ENCODE results near the gene UGT1A4.
"Not testable (repeated sequence)": the region's sequence is repeated elsewhere in the genome, so short reads cannot be mapped to it uniquely, and the experiment has no call there.

Gene UGT1A4

DNA sequence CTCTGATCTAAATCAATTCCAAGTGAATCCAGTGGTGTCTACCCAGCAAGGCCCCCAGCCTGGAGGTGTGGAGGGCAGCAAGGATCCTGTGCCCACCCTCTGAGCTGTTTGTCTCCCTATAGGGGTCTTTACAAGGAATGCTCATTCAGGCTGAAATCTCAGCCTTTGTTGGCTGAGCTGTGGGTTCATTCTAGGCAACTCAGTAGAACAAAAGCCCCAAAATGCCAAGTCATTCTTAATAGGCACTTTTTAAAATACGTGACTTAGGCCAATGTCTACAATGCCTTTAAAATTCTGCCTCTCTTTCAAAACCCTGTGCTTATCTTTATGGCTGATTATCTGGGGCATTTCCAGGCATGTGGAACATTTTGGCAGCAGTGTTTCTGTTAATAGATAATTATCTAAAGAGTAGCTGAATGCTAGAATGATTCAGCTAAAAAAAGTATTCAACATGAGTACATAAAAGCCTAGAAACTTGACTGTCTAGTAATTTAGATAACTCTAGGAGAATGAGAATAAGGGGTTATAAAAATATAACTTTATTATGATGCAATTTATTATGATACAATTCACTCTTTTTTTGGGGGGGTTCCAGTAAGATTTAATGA, 18.4 kb upstream of the UGT1A4 start:
- DNase-seq (ENCODE audit: low read depth in 2 of 2), result no peak

DNA sequence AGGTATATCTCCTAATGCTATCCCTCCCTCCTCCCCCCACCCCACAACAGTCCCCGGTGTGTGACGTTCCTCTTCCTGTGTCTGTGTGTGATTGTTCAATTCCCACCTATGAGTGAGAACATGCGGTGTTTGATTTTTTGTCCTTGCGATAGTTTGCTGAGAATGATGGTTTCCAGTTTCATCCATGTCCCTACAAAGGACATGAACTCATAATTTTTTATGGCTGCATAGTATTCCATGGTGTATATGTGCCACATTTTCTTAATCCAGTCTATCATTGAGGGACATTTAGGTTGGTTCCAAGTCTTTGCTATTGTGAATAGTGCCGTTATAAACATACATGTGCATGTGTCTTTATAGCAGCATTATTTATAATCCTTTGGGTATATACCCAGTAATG, 17.7 kb upstream of the UGT1A4 start:
- DNase-seq (ENCODE audit: low read depth in 2 of 2), result not testable (repeated sequence)

DNA sequence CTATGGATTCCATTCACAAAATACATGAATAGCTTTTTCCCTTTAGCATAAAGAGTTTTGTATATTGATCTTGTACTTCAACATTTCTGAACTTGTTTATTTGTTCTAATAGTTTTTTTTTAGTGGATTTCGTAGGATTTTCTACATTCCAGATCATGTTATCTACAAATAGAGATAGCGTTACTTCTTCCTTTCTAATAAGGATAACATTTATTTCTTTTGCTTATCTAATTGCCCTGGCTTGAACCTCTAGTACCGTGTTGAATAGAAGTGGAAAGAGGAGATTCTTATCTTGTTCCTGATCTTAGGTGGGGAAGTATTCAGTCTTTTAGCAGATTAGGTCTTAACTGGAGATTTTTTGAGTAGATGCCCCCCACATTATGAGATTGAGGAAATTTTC, 16.3 kb upstream of the UGT1A4 start:
- DNase-seq (ENCODE audit: low read depth in 2 of 2), result no peak

DNA sequence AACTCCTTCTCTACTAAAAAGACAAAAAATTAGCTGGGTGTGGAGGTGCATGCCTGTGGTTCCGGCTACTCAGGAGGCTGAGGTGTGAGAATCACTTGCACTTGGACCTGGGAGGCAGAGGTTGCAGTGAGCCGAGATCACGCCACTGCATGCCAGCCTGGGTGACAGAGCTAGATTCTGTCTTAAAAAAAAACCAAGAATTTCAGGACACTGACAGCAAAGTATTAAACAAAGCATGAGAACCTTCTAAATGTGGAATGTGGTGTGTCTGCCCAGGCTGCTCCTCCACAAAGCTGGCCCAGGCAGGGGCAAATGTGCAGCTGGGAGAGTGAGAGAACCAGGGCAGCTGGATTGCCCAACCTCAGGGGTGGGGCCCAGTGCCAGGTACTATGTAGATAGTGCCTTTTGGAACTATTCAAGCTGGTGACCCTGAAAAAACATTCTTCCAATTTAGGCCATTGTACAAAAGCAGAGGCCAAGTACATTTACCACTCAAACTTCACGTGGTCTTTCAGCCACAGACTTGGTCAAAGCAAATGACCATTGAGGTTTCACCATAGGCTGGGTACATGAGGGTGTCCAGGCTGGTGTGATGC, 12.5 kb upstream of the UGT1A4 start:
- no peak for DNase-seq (ENCODE audit: low read depth in 2 of 2)

DNA sequence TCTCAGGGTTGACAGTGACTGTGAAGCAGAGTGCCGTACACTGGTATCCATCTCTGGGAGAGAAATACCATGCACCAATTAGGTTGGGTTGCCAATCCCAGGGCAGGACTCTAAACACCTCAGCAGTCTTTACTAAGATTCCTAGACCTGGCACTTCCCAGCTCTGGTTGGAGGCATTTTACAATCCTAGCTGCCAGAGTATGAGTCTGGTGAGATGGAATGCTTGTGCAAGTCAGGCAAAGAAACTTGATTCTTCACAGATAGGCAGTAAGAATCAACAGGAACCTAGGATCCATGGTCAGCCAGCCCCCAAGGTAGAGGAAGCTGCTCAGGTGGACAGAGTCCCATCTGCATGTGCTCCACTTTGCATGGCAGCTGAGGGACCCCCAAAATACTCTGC, 11.8 kb upstream of the UGT1A4 start:
- no peak for DNase-seq (ENCODE audit: low read depth in 2 of 2)

DNA sequence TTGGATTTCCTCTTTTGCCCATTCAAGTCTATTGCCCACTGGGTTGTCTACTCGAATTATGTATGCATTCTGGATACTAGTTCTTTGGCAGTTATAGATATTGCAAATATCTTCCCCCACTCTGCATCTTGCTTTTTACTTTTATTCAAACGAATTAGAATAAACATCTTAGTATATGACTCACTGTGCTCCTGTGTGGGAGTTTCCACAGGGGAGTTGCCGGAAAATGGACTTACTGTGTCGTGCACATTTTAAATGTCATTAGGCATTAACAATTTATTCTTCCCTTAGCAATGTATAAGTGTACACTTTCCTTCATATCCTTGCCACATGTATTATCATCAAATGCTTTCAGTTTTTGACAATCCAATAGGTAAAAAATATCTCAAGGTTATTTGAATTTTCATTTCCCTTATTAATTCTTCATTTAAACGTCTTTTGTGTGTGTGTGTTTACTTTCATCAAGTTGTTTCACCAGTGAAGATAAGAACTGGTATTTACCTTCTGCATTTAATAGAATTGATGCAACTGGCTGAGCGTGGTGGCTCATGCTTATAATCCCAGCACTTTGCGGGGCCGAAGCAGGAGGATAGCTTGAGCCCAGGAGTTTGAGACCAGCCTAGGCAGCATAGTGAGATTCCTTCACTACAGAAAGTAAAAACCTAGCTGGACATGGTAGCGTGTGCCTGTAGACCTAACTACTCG, 10.4 kb upstream of the UGT1A4 start:
- no peak for DNase-seq (ENCODE audit: low read depth in 2 of 2)

DNA sequence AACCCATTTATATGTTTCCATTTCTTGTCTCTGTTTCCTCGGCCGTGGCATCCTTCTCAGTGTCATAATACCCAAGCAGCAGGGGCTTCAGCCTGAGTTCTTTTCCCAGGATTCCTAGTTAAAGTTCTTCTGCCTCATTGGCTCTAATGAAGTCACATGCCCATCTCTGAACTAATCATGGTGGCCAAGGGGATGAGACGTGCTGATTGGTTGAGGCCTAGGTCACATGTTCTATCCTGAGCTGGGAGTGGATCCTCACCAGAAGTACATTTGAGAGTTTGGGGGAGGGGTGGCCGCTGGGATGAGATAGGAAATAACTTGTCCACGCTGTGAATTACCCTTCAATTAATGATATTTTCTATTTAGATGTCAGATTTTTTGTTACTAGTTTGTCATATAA, 9.6 kb upstream of the UGT1A4 start:
- no peak for DNase-seq (ENCODE audit: low read depth in 2 of 2)

DNA sequence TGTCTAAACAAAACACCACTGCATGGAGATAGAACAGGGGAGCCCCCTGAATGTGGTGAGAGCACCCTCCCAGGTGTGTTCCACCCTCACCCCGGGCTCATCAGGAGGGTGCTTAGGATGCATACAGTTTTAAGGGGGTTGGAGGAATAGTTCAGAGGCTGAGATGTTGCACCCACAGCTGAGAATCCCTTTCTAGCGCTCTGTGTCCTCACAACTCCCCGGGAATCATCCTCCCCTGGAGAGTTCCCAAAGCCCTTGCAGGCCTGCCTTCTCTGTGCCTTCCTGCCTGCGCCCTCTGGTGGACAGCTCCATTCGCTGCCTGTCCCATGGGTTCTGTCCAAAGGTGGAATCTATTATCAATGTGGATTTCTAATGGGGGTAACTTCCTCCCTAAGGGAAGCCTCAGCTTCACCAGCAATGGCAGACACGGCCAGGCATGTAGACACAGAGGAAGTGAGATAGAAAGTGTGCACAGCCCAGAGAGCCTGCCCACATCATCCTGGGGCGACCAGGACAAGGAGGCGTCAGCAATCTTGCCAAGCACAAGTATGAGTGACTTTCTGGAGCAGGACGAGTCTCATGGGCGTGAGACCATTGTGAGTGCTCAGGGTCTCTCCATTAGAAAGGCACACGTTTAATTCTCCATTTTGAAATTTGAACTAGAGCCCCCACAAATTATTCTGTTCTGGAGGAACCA, 7.1 kb upstream of the UGT1A4 start:
- peak; percentile 52 to 65 for DNase-seq (ENCODE audit: low read depth in 2 of 2)

DNA sequence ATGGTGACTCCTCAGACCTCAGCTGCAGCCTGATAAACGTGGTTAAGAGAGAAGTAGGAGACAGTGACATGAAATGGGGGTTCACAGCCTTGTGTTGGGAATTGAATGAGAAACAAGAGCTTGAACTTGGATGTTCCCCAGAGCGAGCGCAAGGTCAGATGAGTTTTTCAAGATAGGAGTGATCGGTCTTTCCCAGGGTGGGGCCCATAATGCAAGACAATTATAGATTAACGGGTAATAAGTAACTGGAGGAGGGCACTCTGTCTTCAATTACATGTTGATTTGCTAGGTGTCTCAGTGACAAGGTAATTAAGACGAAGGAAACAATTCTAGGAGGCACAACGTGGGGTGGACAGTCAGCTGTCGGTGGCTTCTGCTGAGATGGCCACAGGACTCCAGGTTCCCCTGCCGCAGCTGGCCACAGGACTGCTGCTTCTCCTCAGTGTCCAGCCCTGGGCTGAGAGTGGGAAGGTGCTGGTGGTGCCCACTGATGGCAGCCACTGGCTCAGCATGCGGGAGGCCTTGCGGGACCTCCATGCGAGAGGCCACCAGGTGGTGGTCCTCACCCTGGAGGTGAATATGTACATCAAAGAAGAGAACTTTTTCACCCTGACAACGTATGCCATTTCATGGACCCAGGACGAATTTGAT, 5.8 kb upstream of the UGT1A4 start, which contains the start of gene UGT1A5:
UGT1A5 (plus strand) TSS at position 297 of the 651 bp plus-strand sequence; CDS start at position 382, 85 bp downstream.
- no peak for DNase-seq (ENCODE audit: low read depth in 2 of 2)

DNA sequence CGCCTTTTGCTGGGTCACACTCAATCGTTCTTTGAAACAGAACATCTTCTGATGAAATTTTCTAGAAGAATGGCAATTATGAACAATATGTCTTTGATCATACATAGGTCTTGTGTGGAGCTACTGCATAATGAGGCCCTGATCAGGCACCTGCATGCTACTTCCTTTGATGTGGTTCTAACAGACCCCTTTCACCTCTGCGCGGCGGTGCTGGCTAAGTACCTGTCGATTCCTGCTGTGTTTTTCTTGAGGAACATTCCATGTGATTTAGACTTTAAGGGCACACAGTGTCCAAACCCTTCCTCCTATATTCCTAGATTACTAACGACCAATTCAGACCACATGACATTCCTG, 5.3 kb upstream of the UGT1A4 start:
- DNase-seq (ENCODE audit: low read depth in 2 of 2), result no peak

DNA sequence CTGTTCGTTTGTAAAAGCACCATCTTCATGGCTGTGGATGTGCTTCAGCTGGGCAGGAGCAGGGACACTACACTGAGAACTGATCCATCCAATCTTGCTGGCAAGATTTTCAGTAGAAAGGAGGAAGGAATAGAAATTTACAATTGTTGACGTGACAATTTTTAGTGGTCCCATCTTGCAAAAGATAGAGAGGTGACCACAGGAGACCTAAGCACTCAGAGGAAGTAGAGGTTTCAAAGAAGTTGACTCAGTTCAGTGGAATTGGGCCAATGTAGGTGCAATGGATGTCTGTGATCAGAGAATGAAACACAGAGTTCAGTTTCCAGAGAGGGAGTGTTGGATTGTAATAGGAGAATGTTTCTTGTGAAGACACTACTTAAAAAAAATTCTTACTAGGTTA, 4.4 kb upstream of the UGT1A4 start:
- DNase-seq (ENCODE audit: low read depth in 2 of 2), result no peak

DNA sequence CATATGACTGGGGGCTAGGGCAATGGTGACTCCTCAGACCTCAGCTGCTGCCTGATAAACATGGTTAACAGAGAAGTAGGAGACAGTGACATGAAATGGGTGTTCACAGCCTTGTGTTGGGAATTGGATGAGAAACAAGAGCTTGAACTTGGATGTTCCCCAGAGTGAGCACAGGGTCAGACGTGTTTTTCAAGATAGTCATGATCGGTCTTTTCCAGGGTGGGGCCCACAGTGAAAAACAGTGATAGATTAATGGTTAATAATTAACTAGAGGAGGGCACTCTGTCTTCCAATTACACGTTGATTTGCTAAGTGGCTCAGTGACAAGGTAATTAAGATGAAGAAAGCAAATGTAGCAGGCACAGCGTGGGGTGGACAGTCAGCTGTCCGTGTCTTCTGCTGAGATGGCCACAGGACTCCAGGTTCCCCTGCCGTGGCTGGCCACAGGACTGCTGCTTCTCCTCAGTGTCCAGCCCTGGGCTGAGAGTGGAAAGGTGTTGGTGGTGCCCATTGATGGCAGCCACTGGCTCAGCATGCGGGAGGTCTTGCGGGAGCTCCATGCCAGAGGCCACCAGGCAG, 10.3 kb downstream of the UGT1A4 start, which contains the start of gene UGT1A3:
UGT1A3 (plus strand) TSS at position 320 of the 579 bp plus-strand sequence; CDS start at position 405, 85 bp downstream.
- no peak for DNase-seq (ENCODE audit: low read depth in 2 of 2)

DNA sequence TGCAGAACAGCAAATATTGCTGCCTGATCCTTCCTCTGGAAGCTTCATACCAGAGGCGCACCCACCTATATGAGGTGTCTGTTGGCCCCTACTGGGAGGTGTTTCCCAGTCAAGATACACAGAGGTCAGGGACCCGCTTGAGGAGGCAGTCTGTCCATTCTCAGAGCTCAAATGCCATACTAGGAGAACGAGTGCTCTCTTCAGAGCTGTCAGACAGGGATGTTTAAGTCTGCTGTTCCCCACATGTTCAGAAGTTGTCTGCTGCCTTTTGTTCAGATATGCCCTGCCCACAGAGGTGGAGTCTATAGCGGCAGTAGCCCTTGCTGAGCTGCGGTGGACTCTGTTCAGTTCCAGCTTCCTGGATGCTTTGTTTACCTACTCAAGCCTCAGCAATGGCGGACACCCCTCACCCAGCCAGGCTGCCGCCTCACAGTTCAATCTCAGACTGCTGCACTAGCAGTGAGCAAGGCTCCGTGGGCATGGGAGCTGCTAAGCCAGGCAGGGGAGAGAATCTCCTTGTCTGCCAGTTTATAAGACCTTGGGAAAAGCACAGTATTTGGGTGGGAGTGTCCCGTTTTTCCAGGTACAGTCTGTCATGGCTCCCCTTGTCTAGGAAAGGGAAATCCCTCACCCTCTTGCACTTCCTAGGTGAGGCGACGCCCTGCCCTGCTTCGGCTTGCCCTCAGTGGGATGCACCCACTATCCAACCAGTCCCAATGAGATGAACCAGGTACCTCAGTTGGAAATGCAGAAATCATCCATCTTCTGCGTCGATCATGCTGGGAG, 18.5 kb downstream of the UGT1A4 start:
- DNase-seq (ENCODE audit: low read depth in 2 of 2), result not testable (repeated sequence)

DNA sequence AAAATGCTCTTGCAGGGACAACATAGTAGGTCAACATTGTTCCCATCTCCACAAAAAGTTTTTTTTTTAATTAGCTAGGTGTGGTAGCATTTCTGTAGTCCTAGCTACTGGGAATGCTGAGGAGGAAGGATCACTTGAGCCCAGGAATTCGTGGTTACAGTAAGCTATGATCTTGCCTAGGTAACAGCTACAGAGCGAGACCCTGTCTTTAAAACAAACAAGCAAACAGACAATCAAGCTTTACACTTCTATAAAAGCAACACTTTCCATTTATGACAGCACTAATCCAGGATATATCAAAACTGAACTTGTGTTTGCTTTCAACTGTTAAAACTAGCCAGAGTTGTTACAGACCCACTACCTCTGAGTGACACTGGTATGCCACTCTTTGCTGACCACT, 22.3 kb downstream of the UGT1A4 start:
- no peak for DNase-seq (ENCODE audit: low read depth in 2 of 2)

DNA sequence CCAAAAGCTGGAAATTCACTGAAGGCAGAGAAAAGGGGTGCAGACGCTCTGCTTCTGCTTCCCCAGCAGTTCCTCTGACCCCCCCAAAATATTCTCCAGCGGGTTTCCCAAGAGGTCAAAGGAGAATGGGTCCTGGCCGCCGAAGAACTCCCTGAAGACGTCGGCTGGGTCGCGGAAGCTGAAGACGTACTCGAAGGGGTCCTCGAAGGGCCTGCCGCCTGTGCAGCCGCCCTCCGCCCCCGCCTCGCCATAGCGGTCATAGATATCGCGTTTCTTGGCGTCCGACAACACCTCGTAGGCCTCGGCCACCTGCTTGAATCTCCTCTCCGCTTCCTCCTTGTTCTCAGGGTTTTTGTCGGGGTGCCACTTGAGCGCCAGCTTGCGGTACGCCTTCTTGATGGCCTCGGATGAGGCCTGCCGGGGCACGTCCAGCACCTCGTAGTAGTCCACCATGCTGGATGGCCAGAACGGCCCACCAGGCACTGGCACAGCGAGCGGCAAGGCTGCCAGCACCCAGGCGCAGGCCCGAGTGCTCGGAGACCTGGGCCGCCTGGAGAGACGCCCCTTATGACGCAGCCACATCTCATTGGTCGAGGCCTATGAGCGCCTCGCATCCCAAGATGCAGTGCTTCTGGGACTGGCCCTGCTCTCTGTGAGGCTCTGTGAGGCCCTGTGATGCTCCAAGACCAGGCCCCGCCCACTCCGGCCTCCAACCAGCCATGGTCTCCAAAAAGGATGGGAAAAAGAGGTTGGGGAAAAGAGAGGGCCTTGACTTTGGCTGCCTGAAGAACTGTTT, 25.1 kb downstream of the UGT1A4 start:
- DNase-seq (ENCODE audit: low read depth in 2 of 2), result no peak

DNA sequence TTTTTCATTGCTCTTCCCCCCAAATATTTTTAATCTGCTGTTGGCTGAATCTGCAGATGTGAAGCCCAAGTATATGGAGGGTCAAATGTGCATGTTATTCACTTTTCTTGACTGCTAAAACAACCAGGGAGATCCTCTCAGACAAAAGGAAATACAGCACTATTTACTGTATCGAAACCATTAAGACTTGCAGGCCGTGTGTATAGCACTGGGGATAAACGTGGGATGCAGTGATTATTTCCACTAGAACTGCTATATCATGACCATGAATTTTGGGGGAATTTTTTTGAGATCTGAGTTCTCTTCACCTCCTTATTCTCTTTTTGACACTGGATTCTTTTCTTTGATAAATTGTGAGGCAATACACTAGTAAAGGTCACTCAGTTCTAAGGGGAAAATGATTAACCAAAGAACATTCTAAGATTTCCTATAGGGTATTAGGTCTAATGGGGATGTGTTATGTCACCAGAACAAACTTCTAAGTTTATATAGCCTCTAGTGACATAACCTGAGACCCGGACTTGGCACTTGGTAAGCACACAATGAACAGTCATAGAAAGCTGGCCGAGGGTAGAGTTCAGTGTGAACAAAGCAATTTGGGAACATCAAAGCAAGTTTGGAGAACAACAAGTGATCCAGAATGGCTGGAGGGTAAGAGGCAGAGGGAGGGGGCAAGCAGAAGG, 26.7 kb downstream of the UGT1A4 start:
- DNase-seq (ENCODE audit: low read depth in 2 of 2), result no peak

DNA sequence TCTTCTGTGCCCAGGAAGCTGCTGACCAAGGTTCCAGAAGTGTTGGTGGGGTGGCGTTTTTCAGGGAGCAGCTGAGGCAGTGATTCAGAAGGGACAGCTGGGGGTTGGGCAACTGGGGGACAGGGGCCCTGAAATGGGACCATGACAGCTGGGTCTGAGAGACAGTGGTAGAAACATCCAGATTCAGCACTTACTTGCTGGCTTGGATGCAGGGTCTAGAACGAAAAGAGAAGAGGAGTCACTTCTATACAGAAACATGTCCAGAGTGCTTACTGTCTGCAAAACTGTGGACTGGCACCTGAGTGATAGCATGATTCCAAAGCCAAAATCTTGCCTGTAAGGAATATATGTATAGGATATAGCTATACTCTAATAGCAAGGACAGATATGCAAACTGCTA, 27.3 kb downstream of the UGT1A4 start:
- DNase-seq (ENCODE audit: low read depth in 2 of 2), result not testable (repeated sequence)

DNA sequence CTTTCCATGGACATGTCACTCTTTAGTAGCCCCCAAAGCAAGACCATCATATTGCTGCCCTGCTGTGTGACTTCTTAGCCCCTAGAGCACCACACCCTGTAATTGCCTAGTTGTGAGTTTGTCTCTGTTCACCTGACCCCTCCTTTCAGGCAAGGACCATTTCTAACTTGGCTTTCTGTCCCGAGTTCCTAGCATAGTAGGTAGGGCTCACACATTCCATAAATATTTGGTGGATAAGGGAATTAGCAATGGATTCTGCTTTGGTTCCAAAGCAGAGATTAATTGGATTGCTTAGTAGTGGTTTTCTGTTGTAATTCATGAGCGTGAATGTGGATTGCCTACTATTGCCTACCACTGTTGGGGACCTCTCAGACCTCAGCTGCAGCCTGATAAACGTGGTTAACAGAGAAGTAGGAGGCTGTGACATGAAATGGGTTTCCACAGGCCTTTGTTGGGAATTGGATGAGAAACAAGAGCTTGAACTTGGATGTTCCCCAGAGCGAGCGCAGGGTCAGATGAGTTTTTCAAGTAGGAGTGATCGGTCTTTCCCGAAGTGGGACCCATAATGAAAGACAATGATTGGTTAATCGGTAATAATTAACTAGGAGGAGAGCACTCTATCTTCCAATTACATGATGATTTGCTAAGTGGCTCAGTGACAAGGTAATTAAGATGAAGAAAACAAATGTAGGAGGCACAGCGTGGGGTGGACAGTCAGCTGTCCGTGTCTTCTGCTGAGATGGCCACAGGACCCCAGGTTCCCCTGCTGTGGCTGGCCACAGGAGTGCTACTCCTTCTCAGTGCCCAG, 28.1 kb downstream of the UGT1A4 start:
- no peak for DNase-seq (ENCODE audit: low read depth in 2 of 2)

DNA sequence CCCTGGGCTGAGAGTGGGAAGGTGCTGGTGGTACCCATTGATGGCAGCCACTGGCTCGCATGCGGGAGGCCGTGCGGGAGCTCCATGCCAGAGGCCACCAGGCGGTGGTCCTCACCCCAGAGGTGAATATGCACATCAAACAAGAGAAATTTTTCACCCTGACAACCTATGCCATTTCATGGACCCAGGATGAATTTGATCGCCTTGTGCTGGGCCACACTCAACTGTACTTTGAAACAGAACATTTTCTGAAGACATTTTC, 28.7 kb downstream of the UGT1A4 start:
- DNase-seq (ENCODE audit: low read depth in 2 of 2), result no peak
